ENCODE results near the gene SPRED2. TPM values are rescaled to one million over a fixed set of nuclear protein-coding genes. Genes with fewer than 3 reads are reported as not detected.

Gene SPRED2
- total RNA-seq, 1 donor from 2014 or later: 56.9 TPM

DNA sequence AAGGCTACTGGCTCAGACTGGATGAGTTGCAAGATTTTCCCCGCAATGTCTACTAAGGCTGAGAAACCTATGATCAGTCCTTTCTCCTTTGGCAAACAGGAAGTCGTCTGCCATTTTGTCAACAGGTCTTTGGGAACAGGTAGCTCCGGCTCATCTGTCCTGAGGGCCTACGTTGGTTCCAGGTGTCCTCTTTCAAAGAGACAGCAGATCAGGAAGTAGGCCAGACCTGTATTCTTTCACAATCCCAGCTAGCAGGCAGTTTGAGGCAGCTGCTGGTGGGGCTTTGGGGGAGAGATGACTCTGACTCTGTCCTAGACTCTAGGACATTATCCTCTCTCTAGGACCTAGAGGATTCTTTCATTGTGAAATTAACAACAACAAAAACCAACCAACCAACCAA, 106.1 kb downstream of the SPRED2 start:
- H3K27ac ChIP-seq: no peak overlapping the region
- no peak for DNase-seq
- ATAC-seq: no peak
- H3K4me3 ChIP-seq: no peak overlapping the region
- no peaks in the 10 kb centered on the region for H3K27me3 ChIP-seq
- no peaks in the 10 kb centered on the region for H3K9me3 ChIP-seq
- H3K36me3 ChIP-seq: peaks cover 10% of the 10 kb centered on the region
- H3K4me1 ChIP-seq: no peaks in the 10 kb centered on the region
- intact Hi-C loops (cut with DNase I): no loop called here
- TF ChIP-seq, protein P1, sequence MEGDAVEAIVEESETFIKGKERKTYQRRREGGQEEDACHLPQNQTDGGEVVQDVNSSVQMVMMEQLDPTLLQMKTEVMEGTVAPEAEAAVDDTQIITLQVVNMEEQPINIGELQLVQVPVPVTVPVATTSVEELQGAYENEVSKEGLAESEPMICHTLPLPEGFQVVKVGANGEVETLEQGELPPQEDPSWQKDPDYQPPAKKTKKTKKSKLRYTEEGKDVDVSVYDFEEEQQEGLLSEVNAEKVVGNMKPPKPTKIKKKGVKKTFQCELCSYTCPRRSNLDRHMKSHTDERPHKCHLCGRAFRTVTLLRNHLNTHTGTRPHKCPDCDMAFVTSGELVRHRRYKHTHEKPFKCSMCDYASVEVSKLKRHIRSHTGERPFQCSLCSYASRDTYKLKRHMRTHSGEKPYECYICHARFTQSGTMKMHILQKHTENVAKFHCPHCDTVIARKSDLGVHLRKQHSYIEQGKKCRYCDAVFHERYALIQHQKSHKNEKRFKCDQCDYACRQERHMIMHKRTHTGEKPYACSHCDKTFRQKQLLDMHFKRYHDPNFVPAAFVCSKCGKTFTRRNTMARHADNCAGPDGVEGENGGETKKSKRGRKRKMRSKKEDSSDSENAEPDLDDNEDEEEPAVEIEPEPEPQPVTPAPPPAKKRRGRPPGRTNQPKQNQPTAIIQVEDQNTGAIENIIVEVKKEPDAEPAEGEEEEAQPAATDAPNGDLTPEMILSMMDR (IDR thresholded peaks at IDR 0.05): no peak

- no peaks in the 10 kb centered on the region for H3K9me3 ChIP-seq
- intact Hi-C loops (cut with DNase I): no loop called here
- TF ChIP-seq, protein P1 (IDR thresholded peaks at IDR 0.05): no peak
These were observed 107.3 kb downstream of the SPRED2 start for GRCh38 chr2:65325066-65325465.

GRCh38 chr2:65320946-65321345, 111.5 kb downstream of the SPRED2 start:
- intact Hi-C loops (cut with DNase I): no loop called here
- TF ChIP-seq, protein P1 (IDR thresholded peaks at IDR 0.05): no peak
- DNase-seq (no peak), ATAC-seq (no peak)
- H3K9me3 ChIP-seq: no peaks in the 10 kb centered on the region
- H3K27ac ChIP-seq: no peak overlapping the region
- no peak overlapping the region for H3K4me3 ChIP-seq
- no peaks in the 10 kb centered on the region for H3K4me1 ChIP-seq
- H3K36me3 ChIP-seq: peaks cover 3% of the 10 kb centered on the region
- H3K27me3 ChIP-seq: no peaks in the 10 kb centered on the region

More at GRCh38 chr2:65325066-65325465, 107.3 kb downstream of the SPRED2 start:
- Histone ChIP-seq H3K36me3 (peaks cover under 1% of the 10 kb centered on the region), H3K27ac (no peak overlapping the region), H3K4me3 (no peak overlapping the region), H3K4me1 (no peaks in the 10 kb centered on the region), H3K27me3 (no peaks in the 10 kb centered on the region)
- DNase-seq (no peak), ATAC-seq (no peak)

DNA sequence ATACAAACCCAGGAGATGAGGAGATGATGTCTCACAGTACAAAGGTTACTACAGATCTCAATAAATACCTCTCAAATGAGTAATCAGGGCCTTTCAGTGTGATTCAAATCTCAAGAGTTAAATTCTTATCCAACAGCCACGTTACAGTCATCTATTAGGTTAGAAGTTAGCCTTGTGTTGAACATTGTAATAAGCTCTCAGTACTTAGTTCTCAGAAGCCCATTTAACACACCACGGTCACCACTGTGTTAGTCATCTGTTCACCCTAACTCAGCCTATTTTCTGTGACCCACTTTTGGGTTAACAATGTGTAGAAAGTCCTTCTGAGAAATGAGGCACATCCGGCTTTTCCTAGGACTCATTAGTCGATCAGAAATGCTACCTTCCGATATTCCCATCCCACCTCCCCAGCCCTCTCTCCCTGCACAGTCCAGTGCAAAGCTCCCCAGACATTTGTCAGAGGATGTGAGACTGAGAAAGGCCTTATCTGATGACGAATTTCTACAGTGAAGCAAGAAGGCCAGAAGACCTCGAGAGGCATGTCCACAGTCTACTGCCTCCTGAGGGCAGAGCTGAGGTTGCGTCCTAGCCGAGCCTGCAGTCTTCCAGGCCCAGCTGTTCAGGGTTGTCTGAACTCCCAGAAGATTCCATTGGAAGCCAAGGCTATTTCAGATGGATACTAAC, 112.2 kb downstream of the SPRED2 start:
- TF ChIP-seq, protein P1 (IDR thresholded peaks at IDR 0.05): peak; percentile 20
- H3K27ac ChIP-seq: peak overlapping the region; percentile 3
- no peaks in the 10 kb centered on the region for H3K27me3 ChIP-seq
- no peak for DNase-seq
- no peaks in the 10 kb centered on the region for H3K4me1 ChIP-seq
- no peak overlapping the region for H3K4me3 ChIP-seq
- H3K36me3 ChIP-seq: peaks cover 11% of the 10 kb centered on the region
- intact Hi-C loops (cut with DNase I): no loop called here
- peak; percentile 40 for ATAC-seq
- no peaks in the 10 kb centered on the region for H3K9me3 ChIP-seq

GRCh38 chr2:65319674-65320041, 112.7 kb downstream of the SPRED2 start:
- DNase-seq (no peak), ATAC-seq (no peak)
- intact Hi-C loops (cut with DNase I): no loop called here
- Histone ChIP-seq H3K27ac (no peak overlapping the region), H3K4me3 (no peak overlapping the region), H3K27me3 (no peaks in the 10 kb centered on the region), H3K9me3 (no peaks in the 10 kb centered on the region), H3K4me1 (no peaks in the 10 kb centered on the region), H3K36me3 (peaks cover 15% of the 10 kb centered on the region)
- TF ChIP-seq, protein P1 (IDR thresholded peaks at IDR 0.05): no peak

Measured in upper lobe of right lung (tissue), 1 donor.